Measurements from ENCODE around the gene MET. TPM values are rescaled to one million over a fixed set of nuclear protein-coding genes. Genes with fewer than 3 reads are reported as not detected.
A peak's percentile ranks its signal among the peaks of the same experiment; 100 is the strongest.

The MET gene
- total RNA-seq, 6 donors from 2014 or later: 32.4 to 114 (median 82.2) TPM

- H3K27ac ChIP-seq: peak overlapping the region in 2 of 4 donors; percentile 46 to 61
These were observed 54.9 kb downstream of the MET start for GRCh38 chr7:116726713-116727431.

GRCh38 chr7:116727432-116728009, 55.5 kb downstream of the MET start:
- H3K4me3 ChIP-seq: no peak overlapping the region
- H3K9me3 ChIP-seq: no peaks in the 10 kb centered on the region
- TF ChIP-seq CTCF (IDR thresholded peaks at IDR 0.05) (no peak), POLR2AphosphoS5 (IDR thresholded peaks at IDR 0.05) (no peak), EP300 (IDR thresholded peaks at IDR 0.05) (no peak), POLR2A (IDR thresholded peaks at IDR 0.05) (no peak)
- peaks cover 8 to 28% (median 17%) of the 10 kb centered on the region in 4 donors for H3K4me1 ChIP-seq
- peak in 1 of 2 donors; percentile 16 for ATAC-seq (ENCODE audit: low FRiP score in 2 of 2)
- no peaks in the 10 kb centered on the region for H3K27me3 ChIP-seq
- DNase-seq: no peak
- 56 to 58% methylated on average over 3 of the region's 3 CpGs for WGBS, 2 donors
- H3K27ac ChIP-seq: peak overlapping the region in 2 of 4 donors; percentile 46 to 61
- H3K36me3 ChIP-seq: no peaks in the 10 kb centered on the region

More at GRCh38 chr7:116726713-116727431, 54.9 kb downstream of the MET start:
- TF ChIP-seq EP300 (IDR thresholded peaks at IDR 0.05) (no peak), POLR2A (IDR thresholded peaks at IDR 0.05) (no peak), POLR2AphosphoS5 (IDR thresholded peaks at IDR 0.05) (no peak), CTCF (IDR thresholded peaks at IDR 0.05) (no peak)
- WGBS, 2 donors: 28 to 34% methylated on average over 4 of the region's 4 CpGs
- peak in 1 of 2 donors; percentile 43 for ATAC-seq (ENCODE audit: low FRiP score in 2 of 2)
- Histone ChIP-seq H3K36me3 (no peaks in the 10 kb centered on the region), H3K4me1 (peaks cover 8 to 28% (median 17%) of the 10 kb centered on the region in 4 donors), H3K4me3 (no peak overlapping the region), H3K27me3 (no peaks in the 10 kb centered on the region), H3K9me3 (no peaks in the 10 kb centered on the region)
- no peak for DNase-seq

- ATAC-seq (ENCODE audit: low FRiP score in 2 of 2) (no peak), DNase-seq (no peak)
- Histone ChIP-seq H3K27ac (no peak overlapping the region), H3K4me3 (no peak overlapping the region), H3K27me3 (no peaks in the 10 kb centered on the region), H3K9me3 (no peaks in the 10 kb centered on the region), H3K36me3 (no peaks in the 10 kb centered on the region), H3K4me1 (peaks cover 8 to 31% (median 17%) of the 10 kb centered on the region in 4 donors)
- no peak for TF ChIP-seq CTCF (IDR thresholded peaks at IDR 0.05)
- no peak for TF ChIP-seq POLR2AphosphoS5 (IDR thresholded peaks at IDR 0.05)
- WGBS, 2 donors: 79 to 84% methylated on average over 1 of the region's 1 CpG
These were observed 56.4 kb downstream of the MET start for GRCh38 chr7:116728413-116728812.

- H3K27ac ChIP-seq: no peak overlapping the region
- no peaks in the 10 kb centered on the region for H3K9me3 ChIP-seq
- peaks cover 8 to 44% (median 17%) of the 10 kb centered on the region in 4 donors for H3K4me1 ChIP-seq
- H3K4me3 ChIP-seq: no peak overlapping the region
- no peaks in the 10 kb centered on the region for H3K36me3 ChIP-seq
- H3K27me3 ChIP-seq: no peaks in the 10 kb centered on the region
- DNase-seq (peak in 1 of 2 donors; percentile 28), ATAC-seq (ENCODE audit: low FRiP score in 2 of 2) (no peak)
- TF ChIP-seq EP300 (IDR thresholded peaks at IDR 0.05) (no peak), POLR2A (IDR thresholded peaks at IDR 0.05) (no peak), CTCF (IDR thresholded peaks at IDR 0.05) (no peak), POLR2AphosphoS5 (IDR thresholded peaks at IDR 0.05) (no peak)
- 67 to 73% methylated on average over 9 of the region's 9 CpGs for WGBS, 2 donors
These were observed 58.4 kb downstream of the MET start for GRCh38 chr7:116730097-116731022.
